H1 (cell line): Measurements from ENCODE around the gene TMEM236. TPM values are rescaled to one million over a fixed set of nuclear protein-coding genes. Genes with fewer than 3 reads are reported as not detected.
A peak's percentile ranks its signal among the peaks of the same experiment; 100 is the strongest.

Source experiments
- CTCF ChIA-PET: fragments of 300-600 bp; sonication (Branson Sonifier 250); formaldehyde crosslinking; loops from one replicate; lab custom pipeline; 2021; ENCODE audit not compliant: partially characterized antibody; lab: Charles Lee
- POLR2A ChIA-PET: fragments of 300-600 bp; sonication (Branson Sonifier 250); formaldehyde crosslinking; loops from one replicate; lab custom pipeline; 2021; ENCODE audit warnings: inconsistent platforms; ENCODE audit not compliant: partially characterized antibody; lab: Charles Lee
- DNase-seq, 2 experiments: peaks; one replicate each; pipeline versions ENCODE4 v3.0.0 to v3.0.0-alpha.2; 2010 to 2022; ENCODE audit warnings: low spot score in 2 of 2, low read depth in 1 of 2, mixed read lengths in 1 of 2
- FAIRE-seq: peaks from 2 replicates; lab custom pipeline; 2011; peaks lifted over from hg19 to GRCh38; lab: Jason Lieb, UNC
- H2AFZ ChIP-seq: 2 replicates; pipeline ENCODE4 v1.8.1; 2012; ENCODE audit warnings: low read length, inconsistent platforms
- H2AK5ac ChIP-seq: 2 replicates; pipeline ENCODE4 v1.6.1; 2013; ENCODE audit warnings: low read depth, low read length
- H2BK120ac ChIP-seq: replicated peaks from 2 replicates; pipeline ENCODE3; 2013; ENCODE audit warnings: low read depth, low read length, inconsistent platforms
- H2BK12ac ChIP-seq: 2 replicates; pipeline ENCODE4 v1.6.1; 2013; ENCODE audit warnings: low read depth, low read length
- H2BK15ac ChIP-seq: 2 replicates; pipeline ENCODE4 v1.6.1; 2013; ENCODE audit warnings: low read length
- H2BK20ac ChIP-seq: 2 replicates; pipeline ENCODE4 v1.6.1; 2013; ENCODE audit warnings: low read length
- H2BK5ac ChIP-seq: 2 replicates; pipeline ENCODE4 v1.6.1; 2013; ENCODE audit warnings: low read depth, low read length
- H3K14ac ChIP-seq: 2 replicates; pipeline ENCODE4 v1.6.1; 2013; ENCODE audit warnings: inconsistent platforms; ENCODE audit not compliant: insufficient read length
- H3K18ac ChIP-seq: 2 replicates; pipeline ENCODE4 v1.6.1; 2013; ENCODE audit warnings: low read length; ENCODE audit errors: extremely low read depth
- H3K23ac ChIP-seq: 2 replicates; pipeline ENCODE4 v1.6.1; 2013; ENCODE audit warnings: inconsistent platforms; ENCODE audit not compliant: insufficient read length
- H3K23me2 ChIP-seq: 2 replicates; pipeline ENCODE4 v1.6.1; 2013; ENCODE audit warnings: low read depth, low read length
- H3K27ac ChIP-seq: 2 replicates; pipeline ENCODE4 v1.6.1; 2011; ENCODE audit warnings: low read depth, low read length, inconsistent platforms
- H3K27me3 ChIP-seq, 4 experiments: replicated peaks in 1 of 4; 1 replicate in 1 of 4; 2 replicates in 3 of 4; pipeline versions ENCODE4 v1.6.1 to v1.8.1; 2011 to 2013; ENCODE audit warnings: low read length in 3 of 4, mild to moderate bottlenecking in 3 of 4, inconsistent platforms in 2 of 4, mixed read lengths in 2 of 4, moderate library complexity in 1 of 4; ENCODE audit not compliant: control insufficient read depth in 3 of 4, insufficient read depth in 3 of 4; ENCODE audit errors: extremely low read depth in 1 of 4
- H3K36me3 ChIP-seq, 4 experiments: 2 replicates each; pipeline versions ENCODE4 v1.6.1 to v1.8.1; 2011 to 2013; ENCODE audit warnings: mild to moderate bottlenecking in 4 of 4, low read length in 3 of 4, moderate library complexity in 2 of 4, control low read depth in 1 of 4, inconsistent platforms in 1 of 4; ENCODE audit not compliant: insufficient read depth in 4 of 4, control insufficient read depth in 2 of 4
- H3K4ac ChIP-seq: replicated peaks from 2 replicates; pipeline ENCODE3; 2013; ENCODE audit warnings: low read length, low read depth, mixed read lengths, inconsistent platforms; ENCODE audit not compliant: insufficient read length
- H3K4me1 ChIP-seq, 4 experiments: replicated peaks in 1 of 4; 1 replicate in 1 of 4; 2 replicates in 3 of 4; pipeline versions ENCODE4 v1.6.1 to v1.8.1; 2011 to 2013; ENCODE audit warnings: low read length in 3 of 4, inconsistent platforms in 2 of 4, mixed read lengths in 1 of 4; ENCODE audit not compliant: insufficient read depth in 4 of 4, control insufficient read depth in 3 of 4
- H3K4me2 ChIP-seq, 2 experiments: 2 replicates each; pipeline versions ENCODE4 v1.6.1 to v1.8.1; 2011 to 2013; ENCODE audit warnings: low read depth in 2 of 2, low read length in 2 of 2, control low read depth in 1 of 2, inconsistent platforms in 1 of 2, mild to moderate bottlenecking in 1 of 2; ENCODE audit not compliant: insufficient read depth in 1 of 2
- H3K4me3 ChIP-seq, 4 experiments: fragments of 200-600, 300-600 bp in 1 of 4; sonication (generic), shearing (Covaris generic), sonication (Bioruptor Twin) in 1 of 4; 2 replicates each; pipeline versions ENCODE4 v1.5.1 to v1.8.1; 2011 to 2016; ENCODE audit warnings: low read length in 4 of 4, low read depth in 3 of 4, control low read depth in 2 of 4, inconsistent platforms in 2 of 4, mild to moderate bottlenecking in 2 of 4, mixed read lengths in 1 of 4, moderate library complexity in 1 of 4; ENCODE audit not compliant: insufficient read depth in 2 of 4; ENCODE audit errors: extremely low read depth in 1 of 4
- H3K56ac ChIP-seq: replicated peaks from 2 replicates; pipeline ENCODE3; 2013; ENCODE audit warnings: low read depth, mild to moderate bottlenecking, mixed read lengths, low read length, inconsistent platforms; ENCODE audit not compliant: insufficient read length
- H3K79me1 ChIP-seq: 2 replicates; pipeline ENCODE4 v1.6.1; 2013; ENCODE audit warnings: low read depth, low read length, control low read depth
- H3K79me2 ChIP-seq, 2 experiments: 2 replicates each; pipeline versions ENCODE4 v1.6.1 to v1.8.1; 2012 to 2013; ENCODE audit warnings: low read length in 2 of 2, mild to moderate bottlenecking in 2 of 2, inconsistent platforms in 1 of 2; ENCODE audit not compliant: insufficient read depth in 2 of 2, control insufficient read depth in 1 of 2
- H3K9ac ChIP-seq, 4 experiments: replicated peaks in 1 of 4; 1 replicate in 1 of 4; 2 replicates in 3 of 4; pipeline versions ENCODE4 v1.6.1 to v1.8.1; 2011 to 2013; ENCODE audit warnings: low read depth in 3 of 4, low read length in 3 of 4, control low read depth in 2 of 4, mild to moderate bottlenecking in 2 of 4, moderate library complexity in 2 of 4, inconsistent platforms in 1 of 4; ENCODE audit errors: extremely low read depth in 1 of 4
- H3K9me3 ChIP-seq, 2 experiments: 2 replicates each; pipeline versions ENCODE4 v1.6.1 to v1.8.1; 2012 to 2013; ENCODE audit warnings: mild to moderate bottlenecking in 2 of 2, moderate library complexity in 2 of 2, control low read depth in 1 of 2, inconsistent platforms in 1 of 2, low read depth in 1 of 2, low read length in 1 of 2, mixed read lengths in 1 of 2; ENCODE audit not compliant: insufficient read depth in 2 of 2
- H4K20me1 ChIP-seq, 2 experiments: replicated peaks in 1 of 2; 2 replicates each; pipeline versions ENCODE3 to v1.8.1; 2011 to 2013; ENCODE audit warnings: inconsistent platforms in 2 of 2, low read length in 2 of 2, mild to moderate bottlenecking in 1 of 2; ENCODE audit not compliant: insufficient read depth in 2 of 2, control insufficient read depth in 1 of 2
- H4K5ac ChIP-seq: 2 replicates; pipeline ENCODE4 v1.6.1; 2013; ENCODE audit warnings: low read length, low read depth, mixed read lengths, inconsistent platforms; ENCODE audit not compliant: insufficient read length
- H4K8ac ChIP-seq: 2 replicates; pipeline ENCODE4 v1.8.0; 2013; ENCODE audit warnings: mild to moderate bottlenecking, moderate library complexity, low read length, inconsistent platforms; ENCODE audit not compliant: insufficient read depth; ENCODE audit errors: extremely low read depth
- H4K91ac ChIP-seq: replicated peaks from 2 replicates; pipeline ENCODE3; 2013; ENCODE audit warnings: low read length, mixed read lengths, inconsistent platforms; ENCODE audit not compliant: insufficient read length
- BCL11A ChIP-seq, 2 experiments: IDR thresholded peaks; one replicate each; pipeline ENCODE4 v1.6.1; 2011; ENCODE audit warnings: low read depth in 2 of 2, low read length in 2 of 2, mild to moderate bottlenecking in 2 of 2
- BRCA1 ChIP-seq: IDR thresholded peaks from 2 replicates; pipeline ENCODE4 v1.6.1; 2012; ENCODE audit warnings: low read depth, low read length, improper control_type of control experiment
- CHD1 ChIP-seq: IDR thresholded peaks from 2 replicates; pipeline ENCODE4 v1.6.1; 2012; ENCODE audit warnings: low read depth, low read length, improper control_type of control experiment
- EZH2 ChIP-seq: fragments of 200-600 bp; sonication (generic); IDR thresholded peaks from 2 replicates; pipeline ENCODE4 v1.7.1; 2012; ENCODE audit warnings: low read depth, mild to moderate bottlenecking, moderate library complexity, low read length, inconsistent platforms; ENCODE audit not compliant: severe bottlenecking
- GABPA ChIP-seq: IDR thresholded peaks from 2 replicates; pipeline ENCODE4 v1.6.1; 2011; ENCODE audit warnings: mild to moderate bottlenecking, low read length, moderate library complexity, borderline replicate concordance; ENCODE audit not compliant: insufficient read depth
- JUN ChIP-seq: IDR thresholded peaks from 2 replicates; pipeline ENCODE4 v1.6.1; 2011; ENCODE audit warnings: low read depth, mild to moderate bottlenecking, improper control_type of control experiment, low read length
- KDM1A ChIP-seq: fragments of 200-600, 300-600 bp; sonication (generic); IDR thresholded peaks from 2 replicates; pipeline ENCODE4 v1.7.1; 2016; ENCODE audit warnings: mild to moderate bottlenecking, low read length, borderline replicate concordance
- PHF8 ChIP-seq: fragments of 200-600 bp; sonication (generic); conservative IDR thresholded peaks from 2 replicates; pipeline ENCODE4 v1.7.1; 2012; ENCODE audit warnings: low read depth, mild to moderate bottlenecking, inconsistent platforms, low read length, moderate library complexity
- RAD21 ChIP-seq, 2 experiments: IDR thresholded peaks in 1 of 2; conservative IDR thresholded peaks in 1 of 2; 2 replicates each; pipeline ENCODE4 v1.6.1; 2011; ENCODE audit warnings: low read depth in 2 of 2, low read length in 2 of 2, improper control_type of control experiment in 1 of 2, inconsistent platforms in 1 of 2, mild to moderate bottlenecking in 1 of 2, moderate library complexity in 1 of 2
- SAP30 ChIP-seq: fragments of 300-600 bp; sonication (generic); IDR thresholded peaks from 2 replicates; pipeline ENCODE4 v1.7.1; 2012; ENCODE audit warnings: low read length, moderate library complexity, mild to moderate bottlenecking, inconsistent platforms; ENCODE audit not compliant: insufficient read depth, insufficient replicate concordance
- TBP ChIP-seq: IDR thresholded peaks from 2 replicates; pipeline ENCODE4 v1.6.1; 2011; ENCODE audit warnings: low read depth, low read length, improper control_type of control experiment
- WGBS, 2 experiments: shearing (Covaris generic) in 1 of 2; methylation state at CpG; one replicate each; pipeline versions ENCODE4 v1.1.6 to v1.1.7; 2013 to 2015; ENCODE audit warnings: low lambda C conversion rate in 2 of 2, mixed read lengths in 2 of 2, inconsistent platforms in 1 of 2, low coverage in 1 of 2, missing lambda C conversion rate in 1 of 2; ENCODE audit not compliant: insufficient replicate concordance in 2 of 2, insufficient coverage in 1 of 2, insufficient read length in 1 of 2; ENCODE audit errors: extremely low coverage in 1 of 2, missing lambda C conversion rate in 1 of 2; 5-methylcytosine and 5-hydroxymethylcytosine counted together
- polyA plus RNA-seq, 7 experiments: library from polyadenylated mRNA; depleted of rRNA in 3 of 7; stranded (reverse) in 5 of 7; unstranded in 2 of 7; fragments of >200 nt in 5 of 7; fragments of 200-250 nt in 2 of 7; gene quantifications; 1 replicate in 5 of 7; 2 replicates in 1 of 7; 4 replicates in 1 of 7; pipeline versions ENCODE4 v1.2.1 to v1.2.3, GENCODE V29; 2011 to 2013; ENCODE audit warnings: missing spikeins in 2 of 7, mixed read lengths in 2 of 7
- total RNA-seq: library from RNA; stranded (reverse); fragmentation: NEBNext Ultra II Directional; extraction: Animal tissue kit (Norgen Biotek cat#: 25700); gene quantifications from 2 replicates; pipeline ENCODE4 v1.2.1, GENCODE V29; 2021
- TF ChIP-seq, protein P1 (sequence below): IDR thresholded peaks from 2 replicates; pipeline ENCODE4 v1.6.1; 2012; ENCODE audit warnings: low read length, inconsistent platforms

The TMEM236 gene
- total and polyA plus RNA-seq, 2 of the 8 experiments (the other 6 are each of a cell fraction or from before 2014, with no cell fraction given) = 0.02 to 0.07 TPM

- Histone ChIP-seq H3K9ac (no peak overlapping the region; a peak in 1 of 7 replicates), H3K9me3 (no peaks in the 10 kb centered on the region), H2AK5ac (no peak overlapping the region), H4K5ac (no peak overlapping the region), H3K79me2 (no peaks in the 10 kb centered on the region), H4K8ac (no peak overlapping the region), H2BK12ac (no peak overlapping the region), H3K4ac (no peak overlapping the region), H2BK120ac (no peak overlapping the region), H3K4me2 (no peak overlapping the region), H4K20me1 (peaks cover 0 to 2% of the 10 kb centered on the region in 2 experiments), H4K91ac (no peak overlapping the region), H3K79me1 (no peaks in the 10 kb centered on the region), H3K27me3 (no peaks in the 10 kb centered on the region), H3K4me1 (no peaks in the 10 kb centered on the region), H3K18ac (no peak overlapping the region), H3K23me2 (peaks cover 2% of the 10 kb centered on the region; the same call in 1 of the 2 replicates), H3K14ac (no peak overlapping the region), H3K4me3 (no peak overlapping the region), H3K27ac (no peak overlapping the region), H2AFZ (no peak overlapping the region), H2BK15ac (no peak overlapping the region), H2BK5ac (no peak overlapping the region), H3K56ac (peak overlapping the region; percentile 77), H3K36me3 (no peaks in the 10 kb centered on the region), H3K23ac (no peak overlapping the region), H2BK20ac (no peak overlapping the region)
- ChIA-PET CTCF (interaction anchor here (0.7 to 1.4 kb wide), 2 partner anchors 21 to 428 kb away, joined by 3 to 6 read pairs; no protein-coding TSS in a partner anchor), POLR2A (no interaction called here)
- WGBS, 2 experiments = 81% methylated on average over 3 of the region's 3 CpGs; no CpG with 5 or more reads in 1 of the 2 experiments
- FAIRE-seq (no peak), DNase-seq (no peak)
- TF ChIP-seq TBP (no peak), JUN (no peak), PHF8 (no peak), CHD1 (no peak), KDM1A (no peak), RAD21 (IDR thresholded peaks at IDR 0.05 in 1 of 2, conservative IDR thresholded peaks at IDR 0.05 in 1 of 2; ENCODE audit: low read depth in 2 of 2, low read length in 2 of 2) (no peak), SAP30 (no peak), BRCA1 (no peak), BCL11A (IDR thresholded peaks at IDR 0.05; ENCODE audit: low read depth in 2 of 2, low read length in 2 of 2) (no peak), GABPA (no peak), EZH2 (no peak)
- TF ChIP-seq, protein P1, sequence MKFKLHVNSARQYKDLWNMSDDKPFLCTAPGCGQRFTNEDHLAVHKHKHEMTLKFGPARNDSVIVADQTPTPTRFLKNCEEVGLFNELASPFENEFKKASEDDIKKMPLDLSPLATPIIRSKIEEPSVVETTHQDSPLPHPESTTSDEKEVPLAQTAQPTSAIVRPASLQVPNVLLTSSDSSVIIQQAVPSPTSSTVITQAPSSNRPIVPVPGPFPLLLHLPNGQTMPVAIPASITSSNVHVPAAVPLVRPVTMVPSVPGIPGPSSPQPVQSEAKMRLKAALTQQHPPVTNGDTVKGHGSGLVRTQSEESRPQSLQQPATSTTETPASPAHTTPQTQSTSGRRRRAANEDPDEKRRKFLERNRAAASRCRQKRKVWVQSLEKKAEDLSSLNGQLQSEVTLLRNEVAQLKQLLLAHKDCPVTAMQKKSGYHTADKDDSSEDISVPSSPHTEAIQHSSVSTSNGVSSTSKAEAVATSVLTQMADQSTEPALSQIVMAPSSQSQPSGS = no peak
Observed at GRCh38 chr10:17805330-17805729, 53.3 kb downstream of the TMEM236 start.
